ENCODE results near the gene HSD17B2.

- TF ChIP-seq CTCF (IDR thresholded peaks at IDR 0.05; ENCODE audit: low read depth, low read length, poor library complexity, severe bottlenecking) (no peak), EZH2phosphoT487 (IDR thresholded peaks at IDR 0.05; ENCODE audit: borderline replicate concordance, low read length) (no peak)
These were observed 47.9 kb upstream of the HSD17B2 start for GRCh38 chr16:81987121-81987520.
